Testis (tissue), 2 donors: ENCODE measurements around the gene SEL1L3.

ENCODE experiments used
- CTCF ChIP-seq, 3 experiments: fragments of 450-650 bp in 2 of 3; fragments of 200-600 bp in 1 of 3; sonication (generic) in 1 of 3; IDR thresholded peaks; one replicate each; pipeline ENCODE4 v1.5.1; 2016 to 2019; ENCODE audit warnings: antibody characterized with exemption in 3 of 3, mild to moderate bottlenecking in 2 of 3, moderate library complexity in 1 of 3
- POLR2A ChIP-seq: fragments of 450-650 bp; IDR thresholded peaks from one replicate; pipeline ENCODE4 v1.6.1; 2017; ENCODE audit warnings: antibody characterized with exemption, mild to moderate bottlenecking, moderate library complexity

GRCh38 chr4:25872851-25873631, 10.3 kb upstream of the SEL1L3 start:
- TF ChIP-seq POLR2A = no peak
- TF ChIP-seq CTCF (IDR thresholded peaks at IDR 0.05) = no peak
